Skin epidermis (tissue), 12 donors: ENCODE results near the gene C16orf46.

Source experiments
- H3K27ac ChIP-seq, 21 experiments: fragments of 200-600 bp; sonication (generic) in 11 of 21; one replicate each; pipeline ENCODE4 v1.5.0; 2020; ENCODE audit warnings: mild to moderate bottlenecking in 3 of 21, inconsistent platforms in 2 of 21, moderate library complexity in 2 of 21
- H3K4me3 ChIP-seq, 7 experiments: fragments of 200-600 bp; sonication (generic) in 2 of 7; one replicate each; pipeline ENCODE4 v1.5.0; 2020; ENCODE audit warnings: inconsistent platforms in 2 of 7, mild to moderate bottlenecking in 2 of 7, moderate library complexity in 1 of 7

C16orf46 gene

DNA sequence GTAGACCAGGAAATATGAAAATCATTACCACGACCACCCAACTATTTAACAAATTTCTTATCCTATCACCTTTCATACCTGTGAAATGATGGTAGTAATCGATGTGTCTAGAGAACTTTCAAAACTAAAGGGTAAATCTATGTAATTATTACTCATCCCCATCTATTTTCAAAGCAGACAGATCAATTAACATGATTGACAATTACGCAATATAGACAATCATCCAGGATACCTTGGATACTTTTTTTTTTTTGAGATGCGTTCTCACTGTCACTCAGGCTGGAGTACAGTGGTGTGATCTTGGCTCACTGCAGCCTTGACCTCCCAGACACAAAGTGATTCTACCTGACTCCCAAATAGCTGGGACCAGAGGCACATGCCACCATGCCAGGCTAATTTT, 4.0 kb upstream of the C16orf46 start:
- Histone ChIP-seq H3K27ac (no peak overlapping the region), H3K4me3 (no peak overlapping the region)

DNA sequence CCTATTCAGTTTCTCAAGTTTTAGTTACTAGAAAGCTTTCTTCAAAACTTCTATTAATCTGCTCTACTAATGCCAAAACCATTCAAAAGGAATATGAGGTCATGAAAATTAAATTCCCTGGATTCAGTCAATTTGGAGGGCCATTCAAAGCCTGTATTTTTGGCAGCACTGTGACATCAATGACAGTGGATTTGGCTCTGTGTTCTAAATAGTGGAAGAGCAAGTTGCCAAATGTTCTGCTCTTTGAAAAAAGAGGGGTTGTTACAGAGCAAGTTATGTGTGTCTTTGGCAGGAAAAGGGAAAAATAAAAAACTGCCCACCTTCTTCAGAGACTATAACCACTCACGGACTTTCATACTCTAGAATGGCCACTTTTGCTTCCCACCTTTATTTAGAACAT, 3.2 kb upstream of the C16orf46 start:
- H3K4me3 ChIP-seq, result no peak overlapping the region
- no peak overlapping the region for H3K27ac ChIP-seq

DNA sequence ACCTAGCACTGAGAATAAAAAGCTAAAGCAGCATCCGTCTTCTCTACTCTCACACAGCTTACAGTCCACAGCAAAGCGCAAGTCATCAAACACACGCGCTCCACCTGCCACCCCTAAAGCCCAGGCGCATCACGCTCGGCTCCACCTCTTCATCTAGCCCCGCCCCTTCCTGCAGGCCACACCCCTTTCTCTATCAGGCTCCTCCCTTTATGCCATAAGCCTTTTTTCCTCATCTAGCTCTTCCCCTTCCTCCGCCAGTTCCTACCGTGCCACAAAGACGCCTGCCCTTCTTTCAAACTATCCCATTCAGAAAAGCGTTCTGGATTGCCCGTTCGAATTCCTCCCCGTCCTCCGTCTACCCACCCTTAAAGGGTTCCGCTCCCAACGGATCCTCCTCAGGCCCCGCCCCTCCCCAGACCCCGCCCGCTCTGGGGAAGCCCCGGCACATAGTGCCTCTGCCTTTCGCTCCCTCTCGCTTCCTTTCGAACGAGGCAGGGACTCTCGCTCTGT, 417 bp downstream of the C16orf46 start:
- H3K4me3 ChIP-seq, result peak overlapping the region; percentile 50 to 80 (median 66)
- H3K27ac ChIP-seq, result peak overlapping the region in 20 of 21 experiments; percentile 75 to 98 (median 94)

DNA sequence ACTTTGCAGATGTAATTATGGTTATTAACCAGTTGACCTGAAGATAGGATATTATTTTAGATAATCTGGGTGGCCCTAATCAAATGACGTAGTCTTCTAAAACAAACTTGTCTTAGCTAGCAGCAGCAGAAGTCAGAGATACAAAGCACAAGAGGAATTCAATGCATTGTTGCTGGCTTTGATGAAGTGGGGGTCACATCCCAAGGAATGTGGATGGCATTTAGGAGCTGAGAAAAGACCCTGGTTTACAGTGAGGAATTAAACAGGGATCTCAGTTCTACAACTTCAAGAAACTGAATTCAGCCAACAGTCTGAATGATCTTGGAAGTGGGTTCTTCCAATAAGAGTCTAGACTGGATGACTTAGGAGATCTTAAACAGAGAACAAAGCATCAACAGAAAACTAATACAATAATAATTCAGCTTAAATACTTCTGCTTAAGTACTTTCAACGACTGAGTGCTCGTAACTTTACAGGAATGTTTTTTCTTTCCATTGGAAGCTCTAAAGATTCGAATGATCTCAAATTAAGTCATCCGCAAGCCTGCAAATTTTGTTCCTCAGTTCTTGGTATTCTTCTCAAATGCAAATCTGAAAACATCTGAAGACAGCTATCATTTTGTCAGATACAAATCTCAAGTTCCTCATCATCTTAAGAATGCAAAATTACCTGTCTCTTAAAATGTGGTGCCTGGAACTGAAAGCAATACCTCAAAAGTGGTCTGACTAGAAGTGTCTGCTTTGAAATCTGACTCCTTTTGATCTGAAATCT, 3.3 kb downstream of the C16orf46 start:
- Histone ChIP-seq H3K4me3 (no peak overlapping the region), H3K27ac (no peak overlapping the region)

DNA sequence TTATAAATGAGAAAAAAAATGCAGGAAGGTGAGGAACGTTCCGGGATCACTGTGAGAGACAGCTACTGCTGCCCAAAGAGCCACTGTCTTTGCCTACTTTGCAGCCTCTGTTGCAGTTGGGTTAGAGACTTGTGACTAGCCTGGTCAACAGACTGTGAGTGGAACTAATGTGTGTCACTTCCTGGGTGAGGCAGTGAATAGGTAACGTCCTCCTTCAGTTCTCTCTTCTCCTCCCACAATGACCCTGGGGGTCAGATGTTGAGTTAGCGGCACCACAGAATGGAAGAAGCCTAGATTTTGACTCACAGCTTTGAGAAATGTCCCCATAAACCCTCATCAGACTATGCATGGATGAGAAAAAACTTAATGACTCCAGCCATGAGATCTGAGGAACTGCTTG, 5.2 kb downstream of the C16orf46 start:
- Histone ChIP-seq H3K4me3 (no peak overlapping the region), H3K27ac (no peak overlapping the region)

DNA sequence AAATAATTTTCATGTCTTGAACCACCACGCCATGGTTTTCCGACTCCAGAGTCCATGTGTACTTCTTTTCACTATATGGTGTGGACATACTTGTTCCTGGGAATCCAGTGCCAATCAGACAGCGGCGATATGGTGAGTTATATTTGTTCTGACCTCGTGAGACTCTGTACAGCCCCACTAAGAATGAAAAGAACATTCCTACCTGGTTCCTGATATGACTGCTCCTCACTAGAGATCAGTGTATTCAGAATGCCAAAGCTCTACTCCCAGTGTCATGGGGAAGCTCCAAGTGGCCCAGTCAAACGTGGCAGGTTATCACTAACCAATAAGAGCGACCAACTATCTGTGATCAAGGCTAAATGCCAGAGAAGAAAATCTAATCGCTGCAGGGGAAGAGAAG, 6.1 kb downstream of the C16orf46 start:
- Histone ChIP-seq H3K4me3 (no peak overlapping the region), H3K27ac (no peak overlapping the region)

DNA sequence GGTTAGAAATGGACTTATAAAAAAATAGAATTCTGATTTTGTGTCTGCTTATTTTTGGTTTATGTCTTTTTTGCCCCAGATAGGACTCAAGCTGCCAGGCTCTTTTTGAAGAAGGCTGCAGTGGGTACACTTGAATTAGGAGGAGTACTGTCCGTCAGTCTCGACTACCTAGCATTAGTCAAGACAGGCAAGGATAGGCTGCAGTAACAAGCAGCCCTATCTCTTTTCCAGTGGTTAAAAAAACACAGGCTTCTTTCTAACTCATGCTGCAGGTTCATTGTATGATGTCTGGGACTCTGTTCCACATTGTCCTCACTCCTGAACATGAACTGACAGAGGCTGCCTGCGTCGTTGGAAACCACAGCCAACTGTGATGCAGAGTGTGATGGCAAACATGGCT, 8.0 kb downstream of the C16orf46 start:
- H3K27ac ChIP-seq, result no peak overlapping the region
- H3K4me3 ChIP-seq, result no peak overlapping the region

DNA sequence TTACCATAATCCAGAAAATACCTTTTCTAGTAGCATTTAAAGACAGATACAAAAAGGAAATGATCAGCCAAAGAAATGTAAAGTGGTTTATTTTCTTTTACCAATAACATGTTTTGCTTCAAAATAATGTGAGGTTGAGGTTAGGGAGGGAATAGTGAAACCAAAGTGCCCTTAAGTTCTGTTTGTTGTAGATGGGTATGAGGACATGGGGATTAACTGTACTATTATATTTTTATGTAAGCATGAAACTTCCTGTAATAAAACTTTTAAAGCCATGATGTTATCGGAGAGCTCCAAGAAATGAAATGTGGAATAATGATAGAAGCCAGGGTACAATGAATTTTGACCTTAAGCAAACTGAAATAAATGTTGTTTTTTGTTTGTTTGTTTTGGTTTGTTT, 9.9 kb downstream of the C16orf46 start:
- Histone ChIP-seq H3K4me3 (no peak overlapping the region), H3K27ac (no peak overlapping the region)

DNA sequence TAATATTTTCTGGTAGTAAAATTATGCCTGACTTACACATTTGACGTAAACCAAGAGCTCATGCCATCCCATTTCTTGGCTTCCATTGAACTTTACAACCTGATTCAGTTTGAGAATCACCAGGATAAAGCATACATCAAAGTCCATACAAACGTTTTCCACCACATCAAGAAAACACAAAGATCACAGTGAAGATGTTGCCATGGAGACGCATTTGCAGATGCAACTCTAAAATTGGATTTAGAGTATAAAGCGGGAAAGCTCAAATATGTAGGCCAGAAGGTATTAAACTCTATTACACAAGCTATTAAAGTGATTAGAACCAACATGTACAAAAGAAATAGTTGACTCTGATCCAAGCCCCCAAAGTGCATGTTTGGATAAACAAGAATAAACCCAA, 10.4 kb downstream of the C16orf46 start:
- Histone ChIP-seq H3K4me3 (no peak overlapping the region), H3K27ac (no peak overlapping the region)

DNA sequence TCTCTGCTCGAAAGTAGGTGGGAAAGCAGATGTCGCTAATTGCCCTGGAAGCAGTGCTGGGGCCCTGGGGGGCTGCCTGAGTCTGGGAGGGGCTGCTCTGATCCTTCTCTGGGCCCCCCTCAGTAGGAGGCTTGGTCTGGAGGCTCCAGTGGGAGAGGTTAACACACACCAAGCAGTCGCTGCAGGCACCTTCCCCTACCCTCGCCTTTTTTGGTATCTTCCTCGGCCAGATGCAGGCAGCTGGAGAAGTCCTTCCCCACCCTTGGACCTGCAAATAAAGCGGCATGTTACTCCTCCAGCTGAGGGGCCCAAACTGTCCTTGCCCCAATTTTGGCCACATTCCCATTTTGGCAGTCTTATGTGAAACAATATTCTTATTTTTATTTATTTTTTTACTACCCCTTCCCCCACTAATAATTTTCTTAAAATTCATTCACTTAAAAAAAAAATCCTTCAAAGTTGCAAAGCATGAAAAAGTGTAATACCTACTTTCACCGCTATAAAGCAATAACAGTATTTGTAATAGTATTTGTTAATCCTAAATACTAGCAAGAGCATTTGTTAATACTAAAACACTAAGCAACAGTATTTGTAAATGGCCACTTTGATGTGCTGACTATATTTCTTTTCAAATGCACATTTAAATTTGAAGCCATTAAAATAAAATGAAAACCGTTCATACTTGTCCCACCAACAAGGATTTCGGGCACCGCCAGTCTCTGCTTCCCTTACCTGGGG, 15.0 kb downstream of the C16orf46 start:
- Histone ChIP-seq H3K27ac (no peak overlapping the region), H3K4me3 (no peak overlapping the region)

DNA sequence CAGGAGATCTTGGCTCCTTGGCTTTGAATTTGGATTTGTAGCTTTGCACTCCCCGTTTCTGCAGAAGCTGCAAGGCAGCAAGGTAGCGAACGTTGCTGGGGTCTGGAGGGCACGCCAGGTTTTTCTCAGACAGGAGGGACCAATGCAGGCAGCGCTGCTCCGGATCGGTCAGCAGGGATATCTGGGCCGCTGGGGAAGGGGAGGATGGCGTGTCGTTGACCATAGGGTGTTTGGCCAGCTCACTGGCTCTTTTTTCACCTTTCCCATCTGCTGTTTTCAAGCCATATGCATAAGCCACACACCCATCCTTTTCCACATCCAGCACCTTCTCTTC, 15.8 kb downstream of the C16orf46 start:
- H3K27ac ChIP-seq, result no peak overlapping the region
- no peak overlapping the region for H3K4me3 ChIP-seq

DNA sequence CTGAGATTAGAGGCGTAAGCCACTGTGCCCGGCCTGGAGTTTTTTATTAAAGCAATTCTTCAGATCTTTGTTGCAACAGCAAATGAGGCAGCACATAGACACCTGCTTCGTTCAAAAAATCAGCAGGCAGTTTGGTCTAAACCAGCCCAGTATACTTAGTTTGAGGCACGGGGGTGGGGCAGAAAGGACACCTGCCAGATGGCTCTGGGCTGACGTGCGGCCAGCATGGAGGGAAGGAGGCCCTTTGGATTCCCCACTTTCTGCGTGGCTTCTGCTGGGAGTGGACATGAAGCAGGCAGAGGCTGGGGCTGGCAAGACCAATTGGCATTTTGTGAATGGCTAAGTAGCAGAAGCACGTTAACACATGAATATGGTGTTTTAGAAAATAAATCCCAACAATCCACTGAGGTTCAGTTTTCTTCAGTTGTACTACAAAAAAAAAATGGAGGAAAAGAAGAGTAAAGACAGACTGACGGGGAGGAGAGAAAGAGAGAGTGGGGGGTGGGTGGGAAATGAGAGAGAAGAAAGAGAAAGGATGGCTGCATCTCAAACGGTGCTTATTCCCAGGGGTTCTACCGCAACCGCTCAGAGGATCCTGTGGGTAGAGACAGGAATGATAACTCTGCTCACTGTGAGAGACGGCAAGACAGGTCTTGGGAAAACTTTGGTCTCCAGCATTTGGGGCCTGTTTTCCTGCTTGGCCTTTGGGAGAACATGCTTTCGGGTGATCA, 16.3 kb downstream of the C16orf46 start:
- Histone ChIP-seq H3K27ac (no peak overlapping the region), H3K4me3 (no peak overlapping the region)

DNA sequence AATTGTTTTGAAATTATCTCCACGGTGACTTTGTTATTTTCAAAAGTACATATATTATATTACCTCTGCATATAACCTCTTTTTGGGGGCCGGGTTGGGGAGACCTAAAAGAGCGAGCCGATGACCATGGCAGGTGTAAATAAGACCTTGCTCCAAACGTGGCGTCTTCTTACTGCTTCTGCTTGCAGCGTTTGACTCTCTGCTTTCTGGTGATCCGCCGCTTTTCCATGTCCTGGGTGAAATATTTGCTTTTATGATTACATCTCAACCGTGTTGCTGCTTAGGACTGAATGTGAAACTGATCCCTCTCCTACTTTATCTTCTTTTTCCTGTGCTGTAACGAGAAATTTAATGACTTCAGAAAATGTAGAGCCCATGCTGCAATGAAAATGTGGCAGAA, 23.3 kb downstream of the C16orf46 start:
- no peak overlapping the region for H3K4me3 ChIP-seq

DNA sequence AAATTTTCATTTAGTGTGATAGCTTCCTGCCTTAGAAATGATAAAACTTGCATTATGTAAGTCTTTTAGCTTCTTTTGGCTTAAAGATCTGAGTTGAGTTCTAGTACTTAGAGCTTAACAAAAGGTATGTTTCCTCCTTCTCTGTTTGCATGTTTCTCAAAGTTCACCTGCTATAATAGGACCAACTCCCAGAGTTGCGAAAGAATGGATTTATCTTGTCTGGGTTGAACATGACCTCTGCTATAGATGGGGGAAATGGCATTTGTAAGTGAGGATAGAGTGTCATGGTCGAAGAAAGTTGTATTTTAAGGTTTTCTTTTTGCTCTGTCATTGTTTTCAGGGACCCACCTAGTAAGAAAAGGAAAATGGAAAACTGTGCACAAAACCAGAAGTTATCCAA, 34.2 kb downstream of the C16orf46 start:
- no peak overlapping the region for H3K4me3 ChIP-seq
- H3K27ac ChIP-seq, result no peak overlapping the region

More for the DNA sequence above, 23.3 kb downstream of the C16orf46 start:
- no peak overlapping the region for H3K27ac ChIP-seq

DNA sequence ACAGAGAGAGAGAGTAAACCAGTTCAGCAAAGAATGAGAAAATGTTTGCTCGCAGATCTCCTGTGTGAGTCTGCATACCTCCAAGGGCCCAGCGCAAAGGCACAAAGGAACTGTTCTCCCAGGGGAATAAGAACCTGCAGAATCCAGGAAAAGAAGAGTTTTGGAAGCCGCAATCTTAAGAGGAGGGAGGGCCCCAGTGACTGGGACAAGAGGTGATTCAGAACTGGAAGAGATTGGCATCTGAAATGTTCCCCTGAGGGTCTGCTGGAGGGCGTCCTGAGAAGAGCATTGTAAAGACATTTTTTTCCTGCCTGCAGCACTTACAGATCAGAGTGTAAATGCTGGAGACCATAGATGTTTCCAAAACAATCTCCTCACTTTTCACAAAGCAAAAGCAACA, 35.3 kb downstream of the C16orf46 start:
- no peak overlapping the region for H3K27ac ChIP-seq
- H3K4me3 ChIP-seq, result no peak overlapping the region

DNA sequence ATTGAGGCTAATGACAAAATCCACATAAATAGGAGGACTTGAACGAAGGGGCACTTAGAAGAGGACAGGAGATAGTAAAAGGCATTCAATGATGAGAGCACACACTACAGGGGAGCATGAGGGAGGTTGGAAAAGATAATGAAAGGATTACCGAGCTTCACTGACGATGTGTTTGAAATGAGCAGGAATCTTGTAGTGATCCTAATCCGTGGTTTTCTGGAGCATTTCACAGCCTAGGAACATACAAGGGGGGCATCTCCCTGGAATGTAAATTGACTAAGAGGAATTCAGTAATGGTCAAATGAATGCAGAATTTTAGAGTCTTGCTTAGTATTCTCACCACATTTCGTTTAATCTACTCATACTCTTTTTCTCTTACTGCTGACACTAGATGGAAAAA, 36.2 kb downstream of the C16orf46 start:
- no peak overlapping the region for H3K27ac ChIP-seq
- H3K4me3 ChIP-seq, result no peak overlapping the region

DNA sequence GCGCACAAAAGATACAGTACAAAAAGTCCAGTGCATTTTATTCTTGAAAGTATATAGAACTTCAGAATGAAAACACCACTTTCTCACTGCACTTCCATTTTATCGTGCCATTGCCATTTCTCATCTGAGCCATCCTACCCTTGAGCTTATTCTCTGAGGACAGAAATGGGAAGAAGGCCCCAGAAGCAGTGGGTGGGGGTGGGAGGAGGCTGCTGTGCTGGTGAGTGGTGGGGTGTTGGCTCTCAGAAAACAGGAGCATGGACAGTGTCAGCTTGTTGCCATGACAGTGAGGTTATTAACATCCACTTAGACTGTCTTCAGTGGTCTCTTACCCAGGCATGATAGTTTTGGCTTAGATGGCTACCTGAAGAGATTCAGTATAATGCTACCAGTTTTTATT, 36.9 kb downstream of the C16orf46 start:
- H3K4me3 ChIP-seq, result no peak overlapping the region
- H3K27ac ChIP-seq, result no peak overlapping the region

DNA sequence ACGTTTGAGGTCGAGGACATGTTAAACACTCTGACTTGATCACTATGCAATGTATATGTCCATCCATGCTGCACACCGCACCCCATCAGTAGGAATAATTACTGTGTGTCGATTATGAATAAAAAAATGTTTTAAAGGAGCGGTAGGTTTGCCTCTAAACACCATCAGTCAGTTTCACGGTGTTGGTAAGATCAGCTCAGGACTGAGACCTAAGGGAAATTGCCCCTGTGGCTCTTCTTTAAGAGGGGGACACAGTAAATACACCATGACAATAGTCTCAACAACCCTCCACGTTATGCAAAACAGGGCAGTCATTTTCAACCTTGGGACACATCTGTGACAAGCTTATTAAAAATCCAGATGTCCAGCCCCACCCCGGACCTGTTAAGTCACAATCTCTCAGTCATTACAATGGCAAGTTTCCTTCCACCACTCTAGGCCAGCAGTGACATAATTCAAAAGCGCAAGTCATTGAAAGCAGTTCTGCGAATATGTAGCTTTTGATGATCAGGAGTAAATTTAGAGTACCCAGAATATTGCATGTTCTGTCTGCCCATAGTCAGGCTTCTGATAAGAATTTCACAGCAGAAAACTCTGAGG, 40.2 kb downstream of the C16orf46 start:
- Histone ChIP-seq H3K27ac (peak overlapping the region in 15 of 21 experiments; percentile 29 to 89 (median 82)), H3K4me3 (peak overlapping the region; percentile 54 to 92 (median 78))

DNA sequence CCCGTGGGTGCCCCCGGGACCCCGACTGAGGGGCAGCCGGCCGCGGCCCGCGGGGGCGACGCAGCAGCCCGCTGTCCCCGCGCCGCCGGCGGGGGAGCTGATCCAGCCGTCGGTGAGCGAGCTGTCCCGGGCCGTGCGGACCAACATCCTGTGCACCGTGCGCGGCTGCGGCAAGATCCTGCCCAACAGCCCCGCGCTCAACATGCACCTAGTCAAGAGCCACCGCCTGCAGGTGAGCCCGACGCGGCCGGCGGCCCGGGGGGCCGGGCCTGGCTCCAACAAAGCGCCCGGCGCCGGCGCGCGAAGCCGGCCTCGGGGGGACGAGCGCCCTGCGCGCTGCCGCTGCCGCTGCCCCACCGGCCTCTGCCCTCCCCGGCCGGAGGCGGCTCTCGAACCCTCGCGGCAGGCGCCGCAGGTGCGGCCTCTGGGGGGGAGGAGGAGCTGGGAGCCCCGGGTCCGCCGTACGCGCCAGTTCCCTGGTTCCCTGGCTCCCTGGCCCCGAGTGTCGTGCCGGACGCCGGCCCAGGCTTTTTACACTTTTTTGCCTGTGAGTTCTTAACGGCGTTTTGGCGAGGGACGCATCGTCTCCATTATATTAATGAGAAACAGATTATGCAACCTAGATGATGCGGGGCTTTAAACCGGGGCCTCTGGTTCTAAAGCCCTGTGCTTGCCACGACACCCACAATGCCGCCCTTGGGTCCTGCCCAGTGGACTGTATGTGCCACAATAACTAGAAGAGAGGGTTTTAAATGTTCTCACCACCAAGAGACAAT, 40.9 kb downstream of the C16orf46 start:
- H3K4me3 ChIP-seq, result peak overlapping the region; percentile 54 to 92 (median 78)
- peak overlapping the region; percentile 20 to 89 (median 76) for H3K27ac ChIP-seq
